H1 (cell line): Measurements from ENCODE around the gene OXSR1. TPM values are rescaled to one million over a fixed set of nuclear protein-coding genes. Genes with fewer than 3 reads are reported as not detected.

Experiments
- CTCF ChIA-PET: fragments of 300-600 bp; sonication (Branson Sonifier 250); formaldehyde crosslinking; loops from one replicate; lab custom pipeline; 2021; ENCODE audit not compliant: partially characterized antibody; lab: Charles Lee
- POLR2A ChIA-PET: fragments of 300-600 bp; sonication (Branson Sonifier 250); formaldehyde crosslinking; loops from one replicate; lab custom pipeline; 2021; ENCODE audit warnings: inconsistent platforms; ENCODE audit not compliant: partially characterized antibody; lab: Charles Lee
- DNase-seq, 2 experiments: peaks; one replicate each; pipeline versions ENCODE4 v3.0.0 to v3.0.0-alpha.2; 2010 to 2022; ENCODE audit warnings: low spot score in 2 of 2, low read depth in 1 of 2, mixed read lengths in 1 of 2
- FAIRE-seq: peaks from 2 replicates; lab custom pipeline; 2011; peaks lifted over from hg19 to GRCh38; lab: Jason Lieb, UNC
- H2AFZ ChIP-seq: 2 replicates; pipeline ENCODE4 v1.8.1; 2012; ENCODE audit warnings: low read length, inconsistent platforms
- H2AK5ac ChIP-seq: 2 replicates; pipeline ENCODE4 v1.6.1; 2013; ENCODE audit warnings: low read depth, low read length
- H2BK120ac ChIP-seq: replicated peaks from 2 replicates; pipeline ENCODE3; 2013; ENCODE audit warnings: low read depth, low read length, inconsistent platforms
- H2BK12ac ChIP-seq: 2 replicates; pipeline ENCODE4 v1.6.1; 2013; ENCODE audit warnings: low read depth, low read length
- H2BK15ac ChIP-seq: 2 replicates; pipeline ENCODE4 v1.6.1; 2013; ENCODE audit warnings: low read length
- H2BK20ac ChIP-seq: 2 replicates; pipeline ENCODE4 v1.6.1; 2013; ENCODE audit warnings: low read length
- H2BK5ac ChIP-seq: 2 replicates; pipeline ENCODE4 v1.6.1; 2013; ENCODE audit warnings: low read depth, low read length
- H3K14ac ChIP-seq: 2 replicates; pipeline ENCODE4 v1.6.1; 2013; ENCODE audit warnings: inconsistent platforms; ENCODE audit not compliant: insufficient read length
- H3K18ac ChIP-seq: 2 replicates; pipeline ENCODE4 v1.6.1; 2013; ENCODE audit warnings: low read length; ENCODE audit errors: extremely low read depth
- H3K23ac ChIP-seq: 2 replicates; pipeline ENCODE4 v1.6.1; 2013; ENCODE audit warnings: inconsistent platforms; ENCODE audit not compliant: insufficient read length
- H3K23me2 ChIP-seq: 2 replicates; pipeline ENCODE4 v1.6.1; 2013; ENCODE audit warnings: low read depth, low read length
- H3K27ac ChIP-seq: 2 replicates; pipeline ENCODE4 v1.6.1; 2011; ENCODE audit warnings: low read depth, low read length, inconsistent platforms
- H3K27me3 ChIP-seq, 4 experiments: replicated peaks in 1 of 4; 1 replicate in 1 of 4; 2 replicates in 3 of 4; pipeline versions ENCODE4 v1.6.1 to v1.8.1; 2011 to 2013; ENCODE audit warnings: low read length in 3 of 4, mild to moderate bottlenecking in 3 of 4, inconsistent platforms in 2 of 4, mixed read lengths in 2 of 4, moderate library complexity in 1 of 4; ENCODE audit not compliant: control insufficient read depth in 3 of 4, insufficient read depth in 3 of 4; ENCODE audit errors: extremely low read depth in 1 of 4
- H3K36me3 ChIP-seq, 4 experiments: 2 replicates each; pipeline versions ENCODE4 v1.6.1 to v1.8.1; 2011 to 2013; ENCODE audit warnings: mild to moderate bottlenecking in 4 of 4, low read length in 3 of 4, moderate library complexity in 2 of 4, control low read depth in 1 of 4, inconsistent platforms in 1 of 4; ENCODE audit not compliant: insufficient read depth in 4 of 4, control insufficient read depth in 2 of 4
- H3K4ac ChIP-seq: replicated peaks from 2 replicates; pipeline ENCODE3; 2013; ENCODE audit warnings: low read length, low read depth, mixed read lengths, inconsistent platforms; ENCODE audit not compliant: insufficient read length
- H3K4me1 ChIP-seq, 4 experiments: replicated peaks in 1 of 4; 1 replicate in 1 of 4; 2 replicates in 3 of 4; pipeline versions ENCODE4 v1.6.1 to v1.8.1; 2011 to 2013; ENCODE audit warnings: low read length in 3 of 4, inconsistent platforms in 2 of 4, mixed read lengths in 1 of 4; ENCODE audit not compliant: insufficient read depth in 4 of 4, control insufficient read depth in 3 of 4
- H3K4me2 ChIP-seq, 2 experiments: 2 replicates each; pipeline versions ENCODE4 v1.6.1 to v1.8.1; 2011 to 2013; ENCODE audit warnings: low read depth in 2 of 2, low read length in 2 of 2, control low read depth in 1 of 2, inconsistent platforms in 1 of 2, mild to moderate bottlenecking in 1 of 2; ENCODE audit not compliant: insufficient read depth in 1 of 2
- H3K4me3 ChIP-seq, 4 experiments: fragments of 200-600, 300-600 bp in 1 of 4; sonication (generic), shearing (Covaris generic), sonication (Bioruptor Twin) in 1 of 4; 2 replicates each; pipeline versions ENCODE4 v1.5.1 to v1.8.1; 2011 to 2016; ENCODE audit warnings: low read length in 4 of 4, low read depth in 3 of 4, control low read depth in 2 of 4, inconsistent platforms in 2 of 4, mild to moderate bottlenecking in 2 of 4, mixed read lengths in 1 of 4, moderate library complexity in 1 of 4; ENCODE audit not compliant: insufficient read depth in 2 of 4; ENCODE audit errors: extremely low read depth in 1 of 4
- H3K56ac ChIP-seq: replicated peaks from 2 replicates; pipeline ENCODE3; 2013; ENCODE audit warnings: low read depth, mild to moderate bottlenecking, mixed read lengths, low read length, inconsistent platforms; ENCODE audit not compliant: insufficient read length
- H3K79me1 ChIP-seq: 2 replicates; pipeline ENCODE4 v1.6.1; 2013; ENCODE audit warnings: low read depth, low read length, control low read depth
- H3K79me2 ChIP-seq, 2 experiments: 2 replicates each; pipeline versions ENCODE4 v1.6.1 to v1.8.1; 2012 to 2013; ENCODE audit warnings: low read length in 2 of 2, mild to moderate bottlenecking in 2 of 2, inconsistent platforms in 1 of 2; ENCODE audit not compliant: insufficient read depth in 2 of 2, control insufficient read depth in 1 of 2
- H3K9ac ChIP-seq, 4 experiments: replicated peaks in 1 of 4; 1 replicate in 1 of 4; 2 replicates in 3 of 4; pipeline versions ENCODE4 v1.6.1 to v1.8.1; 2011 to 2013; ENCODE audit warnings: low read depth in 3 of 4, low read length in 3 of 4, control low read depth in 2 of 4, mild to moderate bottlenecking in 2 of 4, moderate library complexity in 2 of 4, inconsistent platforms in 1 of 4; ENCODE audit errors: extremely low read depth in 1 of 4
- H3K9me3 ChIP-seq, 2 experiments: 2 replicates each; pipeline versions ENCODE4 v1.6.1 to v1.8.1; 2012 to 2013; ENCODE audit warnings: mild to moderate bottlenecking in 2 of 2, moderate library complexity in 2 of 2, control low read depth in 1 of 2, inconsistent platforms in 1 of 2, low read depth in 1 of 2, low read length in 1 of 2, mixed read lengths in 1 of 2; ENCODE audit not compliant: insufficient read depth in 2 of 2
- H4K20me1 ChIP-seq, 2 experiments: replicated peaks in 1 of 2; 2 replicates each; pipeline versions ENCODE3 to v1.8.1; 2011 to 2013; ENCODE audit warnings: inconsistent platforms in 2 of 2, low read length in 2 of 2, mild to moderate bottlenecking in 1 of 2; ENCODE audit not compliant: insufficient read depth in 2 of 2, control insufficient read depth in 1 of 2
- H4K5ac ChIP-seq: 2 replicates; pipeline ENCODE4 v1.6.1; 2013; ENCODE audit warnings: low read length, low read depth, mixed read lengths, inconsistent platforms; ENCODE audit not compliant: insufficient read length
- H4K8ac ChIP-seq: 2 replicates; pipeline ENCODE4 v1.8.0; 2013; ENCODE audit warnings: mild to moderate bottlenecking, moderate library complexity, low read length, inconsistent platforms; ENCODE audit not compliant: insufficient read depth; ENCODE audit errors: extremely low read depth
- H4K91ac ChIP-seq: replicated peaks from 2 replicates; pipeline ENCODE3; 2013; ENCODE audit warnings: low read length, mixed read lengths, inconsistent platforms; ENCODE audit not compliant: insufficient read length
- BCL11A ChIP-seq, 2 experiments: IDR thresholded peaks; one replicate each; pipeline ENCODE4 v1.6.1; 2011; ENCODE audit warnings: low read depth in 2 of 2, low read length in 2 of 2, mild to moderate bottlenecking in 2 of 2
- BRCA1 ChIP-seq: IDR thresholded peaks from 2 replicates; pipeline ENCODE4 v1.6.1; 2012; ENCODE audit warnings: low read depth, low read length, improper control_type of control experiment
- KDM1A ChIP-seq: fragments of 200-600, 300-600 bp; sonication (generic); IDR thresholded peaks from 2 replicates; pipeline ENCODE4 v1.7.1; 2016; ENCODE audit warnings: mild to moderate bottlenecking, low read length, borderline replicate concordance
- KDM5A ChIP-seq: fragments of 200-600 bp; IDR thresholded peaks from 2 replicates; pipeline ENCODE4 v1.7.1; 2012; ENCODE audit warnings: mild to moderate bottlenecking, low read length, inconsistent platforms, mixed read lengths
- NRF1 ChIP-seq: IDR thresholded peaks from 2 replicates; pipeline ENCODE4 v1.6.1; 2011; ENCODE audit warnings: mild to moderate bottlenecking, low read depth, low read length, improper control_type of control experiment
- POU5F1 ChIP-seq: IDR thresholded peaks from 2 replicates; pipeline ENCODE4 v1.6.1; 2011; ENCODE audit warnings: low read depth, mild to moderate bottlenecking, low read length, moderate library complexity
- RFX5 ChIP-seq: IDR thresholded peaks from 2 replicates; pipeline ENCODE4 v1.6.1; 2011; ENCODE audit warnings: low read depth, low read length, improper control_type of control experiment, borderline replicate concordance
- SP4 ChIP-seq: IDR thresholded peaks from 2 replicates; pipeline ENCODE4 v1.6.1; 2012; ENCODE audit warnings: low read length, inconsistent platforms
- WGBS, 2 experiments: shearing (Covaris generic) in 1 of 2; methylation state at CpG; one replicate each; pipeline versions ENCODE4 v1.1.6 to v1.1.7; 2013 to 2015; ENCODE audit warnings: low lambda C conversion rate in 2 of 2, mixed read lengths in 2 of 2, inconsistent platforms in 1 of 2, low coverage in 1 of 2, missing lambda C conversion rate in 1 of 2; ENCODE audit not compliant: insufficient replicate concordance in 2 of 2, insufficient coverage in 1 of 2, insufficient read length in 1 of 2; ENCODE audit errors: extremely low coverage in 1 of 2, missing lambda C conversion rate in 1 of 2; 5-methylcytosine and 5-hydroxymethylcytosine counted together
- polyA plus RNA-seq, 7 experiments: library from polyadenylated mRNA; depleted of rRNA in 3 of 7; stranded (reverse) in 5 of 7; unstranded in 2 of 7; fragments of >200 nt in 5 of 7; fragments of 200-250 nt in 2 of 7; gene quantifications; 1 replicate in 5 of 7; 2 replicates in 1 of 7; 4 replicates in 1 of 7; pipeline versions ENCODE4 v1.2.1 to v1.2.3, GENCODE V29; 2011 to 2013; ENCODE audit warnings: missing spikeins in 2 of 7, mixed read lengths in 2 of 7
- total RNA-seq: library from RNA; stranded (reverse); fragmentation: NEBNext Ultra II Directional; extraction: Animal tissue kit (Norgen Biotek cat#: 25700); gene quantifications from 2 replicates; pipeline ENCODE4 v1.2.1, GENCODE V29; 2021
- TF ChIP-seq, protein P1 (sequence below), 3 experiments: IDR thresholded peaks; 1 replicate in 2 of 3; 2 replicates in 1 of 3; pipeline versions ENCODE4 v1.5.1 to v1.6.1; 2011; ENCODE audit warnings: low read length in 3 of 3, mild to moderate bottlenecking in 3 of 3, inconsistent platforms in 2 of 3, low read depth in 1 of 3, moderate library complexity in 1 of 3; ENCODE audit not compliant: insufficient read depth in 1 of 3; ENCODE audit errors: control extremely low read depth in 1 of 3

OXSR1 gene
- total and polyA plus RNA-seq, 2 of the 8 experiments (the other 6 are each of a cell fraction or from before 2014, with no cell fraction given): 25.1 to 47.0 TPM

DNA sequence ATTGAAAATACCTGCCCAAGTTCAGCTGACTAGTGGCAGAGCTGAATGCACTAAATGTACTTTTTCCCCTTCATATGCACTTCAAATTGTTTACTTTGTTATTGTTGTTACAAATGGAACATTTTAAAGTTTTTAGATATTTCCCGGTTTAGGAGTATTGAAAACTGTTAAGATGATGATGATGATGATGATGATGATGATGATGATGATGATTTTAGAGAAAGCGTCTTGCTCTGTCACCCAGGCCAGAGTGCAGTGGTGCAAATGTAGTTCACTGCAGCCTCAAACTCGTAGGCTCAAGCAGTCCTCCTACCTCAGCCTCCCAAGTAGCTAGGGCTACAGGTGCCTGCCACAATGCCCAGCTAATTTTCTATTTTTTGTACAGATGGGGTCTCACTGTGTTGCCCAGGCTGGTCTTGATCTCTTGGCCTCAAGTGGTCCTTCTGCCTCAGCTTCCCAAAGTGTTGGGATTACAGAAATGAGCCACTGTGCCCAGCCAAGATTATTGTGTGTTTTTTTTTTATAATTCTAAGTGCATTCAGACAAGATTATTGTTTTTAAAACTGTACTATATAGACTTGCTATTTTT, 54.4 kb downstream of the OXSR1 start:
- FAIRE-seq: no peak
- Histone ChIP-seq H2AFZ (no peak overlapping the region), H3K9ac (no peak overlapping the region), H3K27ac (no peak overlapping the region), H3K27me3 (no peaks in the 10 kb centered on the region), H2AK5ac (no peak overlapping the region), H3K9me3 (no peaks in the 10 kb centered on the region), H4K8ac (no peak overlapping the region), H2BK20ac (no peak overlapping the region), H2BK5ac (no peak overlapping the region), H3K79me2 (peaks cover 0 to 4% of the 10 kb centered on the region in 2 experiments; a peak in 1 of 4 replicates), H3K4me2 (no peak overlapping the region), H3K56ac (no peak overlapping the region), H3K23ac (no peak overlapping the region), H3K4me1 (no peaks in the 10 kb centered on the region), H3K4me3 (no peak overlapping the region), H4K5ac (no peak overlapping the region), H2BK12ac (no peak overlapping the region), H3K36me3 (peaks cover 0 to 12% (median 7%) of the 10 kb centered on the region in 4 experiments; a peak in 3 of 8 replicates), H3K4ac (no peak overlapping the region), H3K79me1 (no peaks in the 10 kb centered on the region), H3K14ac (no peak overlapping the region), H3K18ac (no peak overlapping the region), H4K20me1 (peaks cover 0 to 7% of the 10 kb centered on the region in 2 experiments), H2BK120ac (no peak overlapping the region), H4K91ac (no peak overlapping the region), H3K23me2 (no peaks in the 10 kb centered on the region), H2BK15ac (no peak overlapping the region)
- WGBS, 2 experiments: 85% methylated on average over 3 of the region's 3 CpGs; no CpG with 5 or more reads in 1 of the 2 experiments
- ChIA-PET CTCF (interaction anchor here (1.1 to 1.2 kb wide), 2 partner anchors 87 to 204 kb away, joined by 3 read pairs; no protein-coding TSS in a partner anchor), POLR2A (interaction anchor here (1.1 kb wide), 1 partner anchor 54 kb away, joined by 3 read pairs; the partner anchor contains the start of gene OXSR1)
- no peak for DNase-seq
- TF ChIP-seq KDM5A (no peak), SP4 (no peak), KDM1A (no peak), NRF1 (no peak), BRCA1 (no peak), RFX5 (no peak), BCL11A (IDR thresholded peaks at IDR 0.05; ENCODE audit: low read depth in 2 of 2, low read length in 2 of 2) (no peak), POU5F1 (no peak)
- TF ChIP-seq, protein P1, sequence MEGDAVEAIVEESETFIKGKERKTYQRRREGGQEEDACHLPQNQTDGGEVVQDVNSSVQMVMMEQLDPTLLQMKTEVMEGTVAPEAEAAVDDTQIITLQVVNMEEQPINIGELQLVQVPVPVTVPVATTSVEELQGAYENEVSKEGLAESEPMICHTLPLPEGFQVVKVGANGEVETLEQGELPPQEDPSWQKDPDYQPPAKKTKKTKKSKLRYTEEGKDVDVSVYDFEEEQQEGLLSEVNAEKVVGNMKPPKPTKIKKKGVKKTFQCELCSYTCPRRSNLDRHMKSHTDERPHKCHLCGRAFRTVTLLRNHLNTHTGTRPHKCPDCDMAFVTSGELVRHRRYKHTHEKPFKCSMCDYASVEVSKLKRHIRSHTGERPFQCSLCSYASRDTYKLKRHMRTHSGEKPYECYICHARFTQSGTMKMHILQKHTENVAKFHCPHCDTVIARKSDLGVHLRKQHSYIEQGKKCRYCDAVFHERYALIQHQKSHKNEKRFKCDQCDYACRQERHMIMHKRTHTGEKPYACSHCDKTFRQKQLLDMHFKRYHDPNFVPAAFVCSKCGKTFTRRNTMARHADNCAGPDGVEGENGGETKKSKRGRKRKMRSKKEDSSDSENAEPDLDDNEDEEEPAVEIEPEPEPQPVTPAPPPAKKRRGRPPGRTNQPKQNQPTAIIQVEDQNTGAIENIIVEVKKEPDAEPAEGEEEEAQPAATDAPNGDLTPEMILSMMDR (IDR thresholded peaks at IDR 0.05; ENCODE audit: control extremely low read depth in 1 of 3, insufficient read depth in 1 of 3, low read depth in 1 of 3, low read length in 3 of 3): no peak
